ENCODE measurements around the gene ABCD3.

ABCD3 gene

DNA sequence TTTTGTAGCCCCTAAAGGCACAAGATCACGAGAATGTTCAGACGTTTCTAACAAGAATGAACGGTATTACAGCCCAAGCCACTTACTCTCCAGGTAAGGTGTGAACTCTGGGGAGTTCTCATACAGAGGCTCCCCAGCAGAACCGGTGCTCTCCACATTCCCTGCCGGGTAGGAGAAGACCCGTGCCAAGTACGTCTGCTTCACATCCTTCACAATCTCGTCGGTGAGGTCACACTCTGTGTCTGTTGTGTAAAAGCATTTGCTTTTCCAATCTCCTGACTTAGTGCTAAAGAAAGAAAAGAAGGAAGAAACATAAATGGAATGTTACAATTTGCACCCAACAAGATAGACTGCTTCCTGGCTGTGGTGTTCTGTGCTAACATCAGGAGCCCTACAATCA, 117.7 kb downstream of the ABCD3 start:
- TF ChIP-seq POLR2A (IDR thresholded peaks at IDR 0.05; ENCODE audit: low read length) (no peak), GATA1 (IDR thresholded peaks at IDR 0.05; ENCODE audit: low read depth, low read length) (no peak)
- DNase-seq = no peak

DNA sequence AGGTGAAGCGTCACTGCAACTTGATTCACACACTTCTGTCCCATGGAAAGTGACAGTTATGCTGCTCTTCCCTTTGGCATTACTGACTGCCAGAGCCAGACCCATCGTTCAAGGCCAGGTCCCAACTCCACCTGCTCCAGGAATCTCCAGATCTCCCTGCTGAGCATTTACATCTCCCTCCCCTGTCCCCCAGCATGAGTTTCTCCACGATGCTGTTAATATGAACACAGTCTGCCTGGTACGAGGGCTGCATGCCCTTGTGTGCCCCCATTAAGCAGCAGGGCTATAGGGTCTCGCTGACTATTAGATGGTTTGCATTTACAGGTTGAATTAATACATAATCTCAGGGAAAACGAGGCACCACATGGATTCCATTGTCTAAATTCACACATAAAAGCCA, 119.1 kb downstream of the ABCD3 start:
- TF ChIP-seq GATA1 (IDR thresholded peaks at IDR 0.05; ENCODE audit: low read depth, low read length) = no peak
- TF ChIP-seq POLR2A (IDR thresholded peaks at IDR 0.05; ENCODE audit: low read length) = no peak
- no peak for DNase-seq

- TF ChIP-seq GATA1 (IDR thresholded peaks at IDR 0.05; ENCODE audit: low read depth, low read length) = no peak
- TF ChIP-seq POLR2A (IDR thresholded peaks at IDR 0.05; ENCODE audit: low read length) = no peak
- DNase-seq = no peak
Observed at GRCh38 chr1:94538243-94538827, 120.1 kb downstream of the ABCD3 start.

DNA sequence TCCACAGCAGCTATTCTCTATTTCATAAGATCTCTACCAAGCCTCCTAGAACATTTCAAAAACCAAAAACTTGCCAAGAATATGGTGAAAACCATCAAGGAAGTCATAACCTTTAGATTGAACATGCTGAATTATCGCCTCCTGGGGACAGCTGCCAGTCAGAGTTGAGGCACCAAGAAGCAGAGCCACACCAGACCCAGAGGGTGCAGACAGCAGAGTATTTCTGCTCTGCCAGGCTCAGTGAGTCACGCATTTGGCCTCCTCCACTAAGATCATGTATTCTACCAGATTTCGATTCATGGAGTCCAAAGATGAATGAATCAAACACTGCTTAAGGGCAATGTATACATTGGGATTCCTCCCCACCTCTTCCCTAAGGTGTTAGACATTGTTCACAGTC, 121.3 kb downstream of the ABCD3 start:
- no peak for DNase-seq
- TF ChIP-seq POLR2A (IDR thresholded peaks at IDR 0.05; ENCODE audit: low read length) (no peak), GATA1 (IDR thresholded peaks at IDR 0.05; ENCODE audit: low read depth, low read length) (no peak)

DNA sequence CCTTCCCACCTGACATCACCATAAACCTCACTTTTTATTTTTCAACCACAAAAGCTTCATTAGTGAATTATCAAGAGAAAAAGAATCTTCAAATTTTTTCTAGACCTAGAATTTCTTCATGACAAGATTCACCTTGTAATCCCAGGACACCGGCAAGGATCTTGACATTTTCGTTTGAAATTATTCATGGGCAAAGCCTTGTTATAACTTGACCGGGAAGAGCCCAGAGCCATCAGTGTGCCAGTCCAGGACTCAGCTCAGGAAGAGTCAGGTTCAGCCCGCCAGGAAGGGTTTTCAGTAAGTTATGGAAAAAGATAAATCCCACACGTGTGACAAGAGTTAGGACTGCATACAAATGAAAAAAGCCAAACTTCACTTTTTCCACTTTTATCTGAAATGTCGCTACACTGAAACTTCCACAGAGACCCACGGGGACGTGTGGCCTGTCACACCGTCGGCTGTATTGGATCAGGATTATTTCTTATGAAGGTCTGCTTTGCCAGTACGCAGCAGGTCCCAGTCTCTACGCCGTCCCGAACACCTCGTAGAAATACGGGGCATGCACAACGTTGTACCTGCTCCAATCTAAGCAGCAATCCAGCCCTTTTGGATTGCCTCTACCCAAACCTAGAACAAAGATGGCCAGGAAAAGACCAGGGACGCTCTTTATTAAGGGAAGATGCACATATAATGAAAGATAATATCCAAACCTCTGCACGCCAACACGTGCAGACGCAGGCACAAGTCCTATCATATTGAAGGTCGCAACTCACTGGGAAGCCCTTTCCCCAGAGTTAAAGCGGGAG, 122.5 kb downstream of the ABCD3 start:
- no peak for DNase-seq
- TF ChIP-seq GATA1 (IDR thresholded peaks at IDR 0.05; ENCODE audit: low read depth, low read length) (no peak), POLR2A (IDR thresholded peaks at IDR 0.05; ENCODE audit: low read length) (no peak)

DNA sequence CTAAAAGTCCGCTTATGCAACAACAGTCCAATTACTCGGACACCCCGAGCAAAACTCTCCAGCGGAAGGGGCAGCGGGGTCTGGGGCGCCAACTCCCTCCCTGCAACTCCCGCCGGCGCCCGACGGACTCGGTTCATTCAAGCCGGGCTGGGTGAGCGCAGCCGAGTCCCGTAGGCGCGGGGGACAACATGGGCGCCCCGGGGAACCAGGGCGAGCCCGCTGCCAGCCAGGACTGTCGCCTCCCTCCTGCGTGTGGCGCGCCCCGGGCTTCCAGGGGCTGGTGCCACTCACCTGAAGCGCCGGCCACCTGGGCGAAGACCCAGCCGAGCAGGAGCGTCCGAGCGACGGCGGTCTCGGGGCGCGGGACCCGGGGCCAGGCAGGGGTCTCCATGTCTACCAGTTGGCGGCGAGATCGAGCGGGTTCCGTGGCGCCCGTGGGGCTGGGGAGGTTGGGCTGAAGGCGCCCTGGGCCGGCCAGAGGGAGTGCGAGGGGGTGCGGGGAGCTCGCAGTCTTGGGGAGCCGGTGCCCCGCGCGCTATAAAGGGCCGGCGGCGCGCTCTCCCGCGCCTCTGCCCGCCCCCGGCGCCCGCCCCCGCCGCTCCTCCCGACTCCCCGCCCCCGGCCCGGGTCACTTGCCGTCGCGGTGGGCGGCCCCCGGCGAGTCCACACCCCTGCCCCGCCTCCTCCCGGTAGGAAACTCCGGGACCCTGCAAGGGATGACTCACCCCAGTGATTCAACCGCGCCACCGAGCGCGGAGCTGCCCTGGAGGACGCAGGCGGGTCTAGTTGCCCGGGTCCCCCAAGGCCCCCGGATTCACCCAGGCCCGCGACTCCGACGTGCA, 123.3 kb downstream of the ABCD3 start, which contains the start of gene F3:
Gene F3 (minus strand): TSS at position 514 of the 842 bp plus-strand sequence. CDS start 123 bp downstream, at position 391.
- TF ChIP-seq POLR2A (IDR thresholded peaks at IDR 0.05; ENCODE audit: low read length) = no peak
- no peak for TF ChIP-seq GATA1 (IDR thresholded peaks at IDR 0.05; ENCODE audit: low read depth, low read length)
- DNase-seq = peak; percentile 52 to 77

GRCh38 chr1:94542088-94542870, 124.1 kb downstream of the ABCD3 start:
- DNase-seq = no peak
- TF ChIP-seq POLR2A (IDR thresholded peaks at IDR 0.05; ENCODE audit: low read length) (no peak), GATA1 (IDR thresholded peaks at IDR 0.05; ENCODE audit: low read depth, low read length) (no peak)

DNA sequence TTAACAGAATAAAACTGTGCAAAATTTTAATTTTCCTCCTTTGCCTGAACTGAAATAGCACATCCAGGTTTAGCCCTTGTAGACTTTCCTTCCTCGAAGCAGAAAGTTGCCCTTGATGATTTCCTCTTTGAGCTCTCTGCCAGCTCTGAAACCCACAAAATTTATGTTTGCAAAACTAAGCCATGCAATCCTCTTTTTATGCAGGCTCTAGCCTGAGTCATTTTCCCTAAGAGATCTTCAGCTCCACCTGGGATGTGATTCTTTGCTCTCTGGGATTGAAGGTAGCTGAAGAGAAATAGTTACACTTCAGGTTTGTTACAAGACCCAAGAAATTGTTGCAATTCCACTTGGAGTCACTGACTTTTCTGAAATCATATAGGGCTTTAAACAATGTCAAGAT, 124.8 kb downstream of the ABCD3 start:
- no peak for DNase-seq
- TF ChIP-seq GATA1 (IDR thresholded peaks at IDR 0.05; ENCODE audit: low read depth, low read length) = no peak
- no peak for TF ChIP-seq POLR2A (IDR thresholded peaks at IDR 0.05; ENCODE audit: low read length)

GRCh38 chr1:94543893-94544635, 125.9 kb downstream of the ABCD3 start:
- DNase-seq = no peak
- no peak for TF ChIP-seq GATA1 (IDR thresholded peaks at IDR 0.05; ENCODE audit: low read depth, low read length)

GRCh38 chr1:94544706-94545490, 126.7 kb downstream of the ABCD3 start:
- no peak for TF ChIP-seq GATA1 (IDR thresholded peaks at IDR 0.05; ENCODE audit: low read depth, low read length)
- no peak for TF ChIP-seq POLR2A (IDR thresholded peaks at IDR 0.05; ENCODE audit: low read length)
- peak; percentile 10 to 18 for DNase-seq

- no peak for DNase-seq
Observed at GRCh38 chr1:94549706-94550105, 131.5 kb downstream of the ABCD3 start.

DNA sequence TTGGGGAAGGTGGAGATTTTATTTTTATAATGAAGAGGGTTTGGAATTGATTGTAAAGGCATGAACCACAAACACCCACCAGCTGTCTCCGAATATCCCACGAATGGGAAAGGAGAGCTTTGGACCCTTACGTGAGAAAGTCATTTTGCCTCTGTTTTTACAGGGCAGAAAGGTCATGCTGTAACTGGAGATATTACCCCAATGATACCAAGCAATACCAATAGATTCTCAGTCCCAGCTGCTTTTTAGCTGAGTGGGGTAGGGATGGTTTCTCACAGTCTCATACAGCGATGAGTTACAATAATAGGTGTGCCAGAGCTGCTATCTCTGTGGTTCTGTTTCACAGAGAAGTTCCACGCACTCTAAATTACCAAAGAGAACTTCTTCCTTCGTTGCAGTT, 132.2 kb downstream of the ABCD3 start:
- TF ChIP-seq GATA1 (IDR thresholded peaks at IDR 0.05; ENCODE audit: low read depth, low read length) = no peak
- TF ChIP-seq POLR2A (IDR thresholded peaks at IDR 0.05; ENCODE audit: low read length) = no peak

More at GRCh38 chr1:94549706-94550105, 131.5 kb downstream of the ABCD3 start:
- TF ChIP-seq POLR2A (IDR thresholded peaks at IDR 0.05; ENCODE audit: low read length) (no peak), GATA1 (IDR thresholded peaks at IDR 0.05; ENCODE audit: low read depth, low read length) (no peak)

More for the DNA sequence above, 132.2 kb downstream of the ABCD3 start:
- no peak for DNase-seq
